Astrocyte of the cerebellum (primary cell): ENCODE measurements around the gene ANKRD37.

Experiments
- DNase-seq: peaks from one replicate; pipeline ENCODE4 v3.0.0-alpha.2; 2011; ENCODE audit warnings: low read depth
- H3K4me3 ChIP-seq: 2 replicates; pipeline ENCODE4 v1.5.1; 2011; ENCODE audit warnings: mild to moderate bottlenecking, low read depth, low read length, moderate library complexity
- CTCF ChIP-seq: IDR thresholded peaks from 2 replicates; pipeline ENCODE4 v1.5.1; 2012; ENCODE audit warnings: low read length, low read depth, moderate library complexity, mild to moderate bottlenecking; ENCODE audit errors: missing control alignments
- in situ Hi-C: cut with HindIII; loops from 2 replicates; pipeline ENCODE4 v1.10.0; 2017; ENCODE audit warnings: low sequenced_read_pairs

Gene ANKRD37

GRCh38 chr4:185445209-185445608 lies 48.6 kb downstream of the ANKRD37 start:
- no peak for TF ChIP-seq CTCF
- in situ Hi-C loops: no loop called here
- no peak overlapping the region for H3K4me3 ChIP-seq
- no peak for DNase-seq
